Peyer's patch (tissue), 4 donors: Measurements from ENCODE around the gene DDX31.
"Not testable (repeated sequence)": the region's sequence is repeated elsewhere in the genome, so short reads cannot be mapped to it uniquely, and the experiment has no call there.

ENCODE experiments used
- CTCF ChIP-seq, 6 experiments: fragments of 450-650 bp in 4 of 6; fragments of 200-600 bp in 2 of 6; sonication (generic) in 1 of 6; IDR thresholded peaks; one replicate each; pipeline ENCODE4 v1.5.1; 2017 to 2019; ENCODE audit warnings: antibody characterized with exemption in 6 of 6, mild to moderate bottlenecking in 3 of 6, moderate library complexity in 1 of 6
- POLR2A ChIP-seq, 2 donors: fragments of 450-650 bp; IDR thresholded peaks; one replicate each; pipeline ENCODE4 v1.5.1; 2017; ENCODE audit warnings: antibody characterized with exemption in 2 of 2, mild to moderate bottlenecking in 2 of 2, moderate library complexity in 2 of 2

- not testable (repeated sequence) for TF ChIP-seq CTCF, POLR2A (IDR thresholded peaks at IDR 0.05)
Observed at GRCh38 chr9:132718381-132718928, 48.7 kb upstream of the DDX31 start.
